Mesenchymal stem cell (in vitro differentiated cells and primary cell): ENCODE results near the gene RNF13.
A peak's percentile ranks its signal among the peaks of the same experiment; 100 is the strongest.

Experiments used
- DNase-seq: peaks from one replicate; pipeline ENCODE4 v3.0.0-alpha.2; 2013
- H2AFZ ChIP-seq: one replicate; pipeline ENCODE4 v1.6.1; 2013; ENCODE audit warnings: low read depth, mild to moderate bottlenecking, control low read depth, inconsistent platforms, low read length, moderate library complexity
- H2AK5ac ChIP-seq: 2 replicates; pipeline ENCODE4 v1.6.1; 2013; ENCODE audit warnings: low read length, moderate library complexity, mild to moderate bottlenecking, inconsistent platforms; ENCODE audit not compliant: severe bottlenecking
- H2BK120ac ChIP-seq: one replicate; pipeline ENCODE4 v1.6.1; 2013; ENCODE audit warnings: low read depth, mild to moderate bottlenecking, inconsistent platforms, low read length, moderate library complexity
- H2BK12ac ChIP-seq, 2 experiments: one replicate each; pipeline ENCODE4 v1.6.1; 2013; ENCODE audit warnings: inconsistent platforms in 2 of 2, low read length in 2 of 2, mild to moderate bottlenecking in 2 of 2, moderate library complexity in 2 of 2, control low read depth in 1 of 2
- H2BK15ac ChIP-seq: one replicate; pipeline ENCODE4 v1.6.1; 2013; ENCODE audit warnings: mild to moderate bottlenecking, low read depth, inconsistent platforms; ENCODE audit not compliant: poor library complexity, severe bottlenecking
- H2BK5ac ChIP-seq: 2 replicates; pipeline ENCODE4 v1.6.1; 2013; ENCODE audit warnings: low read depth, mild to moderate bottlenecking, low read length, control low read depth, inconsistent platforms; ENCODE audit not compliant: poor library complexity, severe bottlenecking
- H3K14ac ChIP-seq, 2 experiments: one replicate each; pipeline ENCODE4 v1.6.1; 2013; ENCODE audit warnings: inconsistent platforms in 2 of 2, low read length in 2 of 2, control low read depth in 1 of 2, mild to moderate bottlenecking in 1 of 2, moderate library complexity in 1 of 2
- H3K18ac ChIP-seq, 2 experiments: one replicate each; pipeline ENCODE4 v1.6.1; 2013; ENCODE audit warnings: inconsistent platforms in 2 of 2, low read length in 2 of 2, control low read depth in 1 of 2, low read depth in 1 of 2, mild to moderate bottlenecking in 1 of 2
- H3K23ac ChIP-seq, 2 experiments: one replicate each; pipeline ENCODE4 v1.6.1; 2013; ENCODE audit warnings: inconsistent platforms in 2 of 2, low read length in 2 of 2, mild to moderate bottlenecking in 2 of 2, moderate library complexity in 2 of 2, control low read depth in 1 of 2
- H3K27ac ChIP-seq: 2 replicates; pipeline ENCODE4 v1.5.1; 2013; ENCODE audit warnings: mild to moderate bottlenecking, moderate library complexity, low read length, control low read depth, inconsistent platforms; ENCODE audit not compliant: poor library complexity, severe bottlenecking
- H3K27me3 ChIP-seq, 2 experiments: 2 replicates each; pipeline versions ENCODE4 v1.6.1 to v1.7.0; 2013; ENCODE audit warnings: low read length in 2 of 2, mild to moderate bottlenecking in 2 of 2, moderate library complexity in 2 of 2, control low read depth in 1 of 2, inconsistent platforms in 1 of 2; ENCODE audit not compliant: control insufficient read depth in 1 of 2, insufficient read depth in 1 of 2
- H3K36me3 ChIP-seq, 2 experiments: 2 replicates each; pipeline versions ENCODE4 v1.6.1 to v1.7.0; 2013; ENCODE audit warnings: low read length in 2 of 2, control low read depth in 1 of 2, inconsistent platforms in 1 of 2, low read depth in 1 of 2, mild to moderate bottlenecking in 1 of 2; ENCODE audit not compliant: insufficient read depth in 2 of 2, control insufficient read depth in 1 of 2
- H3K4ac ChIP-seq, 2 experiments: one replicate each; pipeline ENCODE4 v1.6.1; 2013; ENCODE audit warnings: inconsistent platforms in 2 of 2, low read length in 2 of 2, mild to moderate bottlenecking in 2 of 2, moderate library complexity in 2 of 2, control low read depth in 1 of 2, low read depth in 1 of 2
- H3K4me1 ChIP-seq: 2 replicates; pipeline ENCODE4 v1.6.1; 2013; ENCODE audit warnings: low read depth, low read length, control low read depth; ENCODE audit not compliant: control insufficient read depth, insufficient read depth
- H3K4me2 ChIP-seq: 2 replicates; pipeline ENCODE4 v1.6.1; 2013; ENCODE audit warnings: low read length, mild to moderate bottlenecking, inconsistent platforms; ENCODE audit not compliant: poor library complexity, severe bottlenecking
- H3K4me3 ChIP-seq, 2 experiments: 2 replicates each; pipeline versions ENCODE4 v1.5.1 to v1.7.0; 2013; ENCODE audit warnings: low read length in 2 of 2, mild to moderate bottlenecking in 2 of 2, control low read depth in 1 of 2, low read depth in 1 of 2; ENCODE audit not compliant: insufficient read depth in 1 of 2
- H3K79me1 ChIP-seq: replicated peaks from 2 replicates; pipeline ENCODE4 v1.6.1; 2013; ENCODE audit warnings: mild to moderate bottlenecking, control low read depth, low read length, inconsistent platforms; ENCODE audit not compliant: poor library complexity, severe bottlenecking
- H3K9ac ChIP-seq: 2 replicates; pipeline ENCODE4 v1.7.0; 2013; ENCODE audit warnings: mild to moderate bottlenecking, low read length, moderate library complexity
- H3K9me3 ChIP-seq: 2 replicates; pipeline ENCODE4 v1.7.0; 2013; ENCODE audit warnings: mild to moderate bottlenecking, low read length; ENCODE audit not compliant: control insufficient read depth
- H4K8ac ChIP-seq: one replicate; pipeline ENCODE4 v1.6.1; 2013; ENCODE audit warnings: inconsistent platforms, mild to moderate bottlenecking, low read length, moderate library complexity
- H4K91ac ChIP-seq: one replicate; pipeline ENCODE4 v1.6.1; 2013; ENCODE audit warnings: mild to moderate bottlenecking, low read length, inconsistent platforms
- WGBS: methylation state at CpG from one replicate; pipeline ENCODE4 v1.1.7; 2013; ENCODE audit warnings: mixed read lengths; 5-methylcytosine and 5-hydroxymethylcytosine counted together

RNF13 gene

GRCh38 chr3:149815321-149815720 lies 2.3 kb downstream of the RNF13 start:
- H3K4me3 ChIP-seq: peak overlapping the region in 1 of 2 experiments; percentile 94
- no peak overlapping the region for H3K4ac ChIP-seq
- H3K27me3 ChIP-seq: no peaks in the 10 kb centered on the region
- H3K4me2 ChIP-seq: no peak overlapping the region
- no peaks in the 10 kb centered on the region for H3K36me3 ChIP-seq
- H2AK5ac ChIP-seq: no peak overlapping the region
- no peak overlapping the region for H2AFZ ChIP-seq
- H3K23ac ChIP-seq: no peak overlapping the region
- H3K27ac ChIP-seq: no peak overlapping the region
- no peaks in the 10 kb centered on the region for H3K9me3 ChIP-seq
- no peak overlapping the region for H4K91ac ChIP-seq
- no peak overlapping the region for H3K14ac ChIP-seq
- H2BK5ac ChIP-seq: no peak overlapping the region
- no peak overlapping the region for H2BK12ac ChIP-seq
- no CpG with 5 or more reads among the region's 1 CpG for WGBS
- no peak overlapping the region for H2BK120ac ChIP-seq
- H3K18ac ChIP-seq: no peak overlapping the region
- no peak overlapping the region for H2BK15ac ChIP-seq
- no peak overlapping the region for H4K8ac ChIP-seq
- no peak for DNase-seq
- peak overlapping the region; percentile 97 for H3K9ac ChIP-seq
- peaks cover 4% of the 10 kb centered on the region for H3K4me1 ChIP-seq
- no peaks in the 10 kb centered on the region for H3K79me1 ChIP-seq

GRCh38 chr3:149815728-149816127 lies 2.7 kb downstream of the RNF13 start:
- no peak for DNase-seq
- H3K36me3 ChIP-seq: no peaks in the 10 kb centered on the region
- H2BK120ac ChIP-seq: no peak overlapping the region
- H3K18ac ChIP-seq: no peak overlapping the region
- H3K23ac ChIP-seq: no peak overlapping the region
- no peaks in the 10 kb centered on the region for H3K27me3 ChIP-seq
- peaks cover 4% of the 10 kb centered on the region for H3K4me1 ChIP-seq
- no peak overlapping the region for H2BK5ac ChIP-seq
- no peak overlapping the region for H4K91ac ChIP-seq
- no peak overlapping the region for H3K4me2 ChIP-seq
- no peak overlapping the region for H3K9ac ChIP-seq
- no peak overlapping the region for H4K8ac ChIP-seq
- H3K9me3 ChIP-seq: no peaks in the 10 kb centered on the region
- no peak overlapping the region for H3K14ac ChIP-seq
- no peak overlapping the region for H3K4ac ChIP-seq
- H2BK15ac ChIP-seq: no peak overlapping the region
- H3K79me1 ChIP-seq: no peaks in the 10 kb centered on the region
- no peak overlapping the region for H2AK5ac ChIP-seq
- no peak overlapping the region for H2AFZ ChIP-seq
- peak overlapping the region in 1 of 2 experiments; percentile 94 for H3K4me3 ChIP-seq
- no peak overlapping the region for H3K27ac ChIP-seq
- 100% methylated on average over 3 of the region's 3 CpGs for WGBS
- H2BK12ac ChIP-seq: no peak overlapping the region

GRCh38 chr3:149816311-149816710 lies 3.3 kb downstream of the RNF13 start:
- H3K27ac ChIP-seq: no peak overlapping the region
- no peaks in the 10 kb centered on the region for H3K27me3 ChIP-seq
- no peak overlapping the region for H2BK15ac ChIP-seq
- WGBS: 89% methylated on average over 3 of the region's 3 CpGs
- no peak overlapping the region for H4K8ac ChIP-seq
- H3K14ac ChIP-seq: no peak overlapping the region
- H3K9me3 ChIP-seq: no peaks in the 10 kb centered on the region
- no peaks in the 10 kb centered on the region for H3K79me1 ChIP-seq
- no peak overlapping the region for H3K18ac ChIP-seq
- H2BK12ac ChIP-seq: no peak overlapping the region
- no peak for DNase-seq
- H2BK5ac ChIP-seq: no peak overlapping the region
- H3K4me3 ChIP-seq: peak overlapping the region in 1 of 2 experiments; percentile 36
- no peak overlapping the region for H2BK120ac ChIP-seq
- H4K91ac ChIP-seq: no peak overlapping the region
- H2AFZ ChIP-seq: no peak overlapping the region
- no peak overlapping the region for H2AK5ac ChIP-seq
- peak overlapping the region; percentile 45 for H3K9ac ChIP-seq
- no peak overlapping the region for H3K23ac ChIP-seq
- no peak overlapping the region for H3K4ac ChIP-seq
- H3K36me3 ChIP-seq: no peaks in the 10 kb centered on the region
- peaks cover 4% of the 10 kb centered on the region for H3K4me1 ChIP-seq
- no peak overlapping the region for H3K4me2 ChIP-seq

- H3K4me3 ChIP-seq: peak overlapping the region in 1 of 2 experiments; percentile 36
- H3K4ac ChIP-seq: no peak overlapping the region
- no peak overlapping the region for H2BK120ac ChIP-seq
- H3K27ac ChIP-seq: no peak overlapping the region
- H3K18ac ChIP-seq: no peak overlapping the region
- H3K23ac ChIP-seq: no peak overlapping the region
- H3K79me1 ChIP-seq: no peaks in the 10 kb centered on the region
- H2BK5ac ChIP-seq: no peak overlapping the region
- H3K9me3 ChIP-seq: peaks cover 3% of the 10 kb centered on the region
- H3K27me3 ChIP-seq: no peaks in the 10 kb centered on the region
- H4K91ac ChIP-seq: no peak overlapping the region
- peaks cover 4% of the 10 kb centered on the region for H3K4me1 ChIP-seq
- no peak overlapping the region for H2BK12ac ChIP-seq
- no peak overlapping the region for H3K14ac ChIP-seq
- 65% methylated on average over 2 of the region's 2 CpGs for WGBS
- no peak overlapping the region for H2BK15ac ChIP-seq
- H2AFZ ChIP-seq: no peak overlapping the region
- no peak overlapping the region for H3K4me2 ChIP-seq
- H4K8ac ChIP-seq: no peak overlapping the region
- peak; percentile 76 for DNase-seq
- H2AK5ac ChIP-seq: no peak overlapping the region
- H3K9ac ChIP-seq: peak overlapping the region; percentile 45
- H3K36me3 ChIP-seq: no peaks in the 10 kb centered on the region
Observed at GRCh38 chr3:149816986-149817385, 4.0 kb downstream of the RNF13 start.
